NT2/D1 (cell line): Measurements from ENCODE around the gene TTC21B.

Experiments used
- SUZ12 ChIP-seq: IDR thresholded peaks from 2 replicates; pipeline ENCODE4 v1.6.1; 2011; ENCODE audit not compliant: insufficient read length, insufficient read depth; ENCODE audit errors: extremely low read depth
- YY1 ChIP-seq: IDR thresholded peaks from 2 replicates; pipeline ENCODE4 v1.6.1; 2011; ENCODE audit not compliant: insufficient read length, insufficient read depth
- ZNF274 ChIP-seq: IDR thresholded peaks from 2 replicates; pipeline ENCODE4 v1.6.1; 2011; ENCODE audit warnings: mild to moderate bottlenecking, low read depth, low read length

GRCh38 chr2:165872101-165872791 lies 81.3 kb downstream of the TTC21B start:
- TF ChIP-seq SUZ12 (no peak), YY1 (no peak), ZNF274 (no peak)
